A549 (cell line): Measurements from ENCODE around the gene NFIX. TPM values are rescaled to one million over a fixed set of nuclear protein-coding genes. Genes with fewer than 3 reads are reported as not detected.
"Not testable (repeated sequence)": the region's sequence is repeated elsewhere in the genome, so short reads cannot be mapped to it uniquely, and the experiment has no call there.

Experiments
- ATAC-seq, 2 experiments: fragments of 200-7000 bp in 1 of 2; fragments of >200 bp in 1 of 2; cut with Nextera tagmentation in 1 of 2; cut with Tn5 transposase in 1 of 2; 3 replicates each; pipeline versions ENCODE4 v1.8.0 to v1.9.1; 2018 to 2020; ENCODE audit warnings: mild to moderate bottlenecking in 1 of 2, moderate library complexity in 1 of 2
- CTCF ChIA-PET: fragments of 300-600 bp; sonication (Branson Sonifier 250); formaldehyde crosslinking; extraction: SDS; loops from one replicate; lab custom pipeline; 2021; ENCODE audit warnings: antibody characterized with exemption, inconsistent platforms; lab: Yijun Ruan, JAX
- POLR2A ChIA-PET: fragments of 350-600 bp; formaldehyde crosslinking; extraction: SDS; loops from one replicate; lab custom pipeline; 2021; ENCODE audit warnings: antibody characterized with exemption, inconsistent platforms; lab: Yijun Ruan, JAX
- DNase-seq, 2 experiments: peaks; one replicate each; pipeline versions ENCODE4 v3.0.0 to v3.0.0-alpha.2; 2011 to 2016; ENCODE audit warnings: low read depth in 1 of 2, low spot score in 1 of 2
- FAIRE-seq: peaks from 2 replicates; lab custom pipeline; 2011; peaks lifted over from hg19 to GRCh38; lab: Jason Lieb, UNC
- H3K27ac ChIP-seq, 2 experiments: fragments of >200 bp; sonication (Bioruptor Twin); formaldehyde crosslinking; 3 replicates each; pipeline ENCODE4 v1.5.1; 2016 to 2017
- H3K4me1 ChIP-seq: fragments of >200 bp; sonication (Bioruptor Twin); formaldehyde crosslinking; 3 replicates; pipeline ENCODE4 v1.6.1; 2016
- H3K4me2 ChIP-seq: fragments of >200 bp; sonication (Bioruptor Twin); formaldehyde crosslinking; 3 replicates; pipeline ENCODE4 v1.6.1; 2016
- H3K4me3 ChIP-seq: fragments of >200 bp; sonication (Bioruptor Twin); formaldehyde crosslinking; 3 replicates; pipeline ENCODE4 v1.5.1; 2016
- H3K9me3 ChIP-seq: fragments of >200 bp; sonication (Bioruptor Twin); formaldehyde crosslinking; 3 replicates; pipeline ENCODE4 v1.6.1; 2016
- ATOH8 ChIP-seq: fragments of 250-450 bp; sonication (Bioruptor Pico); IDR thresholded peaks from 2 replicates; pipeline ENCODE4 v1.5.0; 2020; ENCODE audit warnings: low read depth, mild to moderate bottlenecking, moderate library complexity
- CEBPB ChIP-seq, 2 experiments: fragments of >200 bp in 1 of 2; sonication (Bioruptor Twin) in 1 of 2; formaldehyde crosslinking in 1 of 2; IDR thresholded peaks; 2 replicates each; pipeline ENCODE4 v1.6.1; 2012 to 2016
- CTCF ChIP-seq: fragments of >200 bp; sonication (Bioruptor Twin); formaldehyde crosslinking; IDR thresholded peaks from 3 replicates; pipeline ENCODE4 v1.5.1; 2016
- ESRRA ChIP-seq: fragments of 150-350 bp; IDR thresholded peaks from 2 replicates; pipeline ENCODE4 v1.6.1; 2014; ENCODE audit warnings: mild to moderate bottlenecking, low read length, borderline replicate concordance
- GATA3 ChIP-seq: IDR thresholded peaks from 2 replicates; pipeline ENCODE4 v1.6.1; 2012; ENCODE audit warnings: borderline replicate concordance
- HDAC2 ChIP-seq: fragments of 200-600 bp; sonication (generic); IDR thresholded peaks from 2 replicates; pipeline ENCODE4 v1.6.1; 2016
- HES2 ChIP-seq: fragments of >200 bp; sonication (Bioruptor Twin); formaldehyde crosslinking; IDR thresholded peaks from 2 replicates; pipeline ENCODE4 v1.6.1; 2016
- HEYL ChIP-seq: fragments of 250-450 bp; sonication (Bioruptor Pico); IDR thresholded peaks from 2 replicates; pipeline ENCODE4 v1.8.0; 2021; ENCODE audit warnings: mild to moderate bottlenecking, moderate library complexity
- HMGXB4 ChIP-seq: fragments of 250-450 bp; sonication (Bioruptor Pico); IDR thresholded peaks from 2 replicates; pipeline ENCODE4 v1.5.0; 2021; ENCODE audit warnings: mild to moderate bottlenecking, moderate library complexity, borderline replicate concordance
- HOXB5 ChIP-seq: fragments of 250-450 bp; sonication (Bioruptor Pico); IDR thresholded peaks from 2 replicates; pipeline ENCODE4 v1.5.0; 2020; ENCODE audit warnings: mild to moderate bottlenecking, moderate library complexity
- JUNB ChIP-seq: fragments of >200 bp; sonication (Bioruptor Twin); formaldehyde crosslinking; IDR thresholded peaks from 2 replicates; pipeline ENCODE4 v1.6.1; 2016
- MAX ChIP-seq: IDR thresholded peaks from 2 replicates; pipeline ENCODE4 v1.6.1; 2012
- MAZ ChIP-seq: fragments of 150-350 bp; IDR thresholded peaks from 2 replicates; pipeline ENCODE4 v1.6.1; 2014; ENCODE audit warnings: antibody characterized with exemption, low read depth, low read length, borderline replicate concordance
- NFE2L2 ChIP-seq: fragments of 150-350 bp; conservative IDR thresholded peaks from 2 replicates; pipeline ENCODE4 v1.6.1; 2014; ENCODE audit warnings: low read length
- PHF8 ChIP-seq: fragments of 200-600 bp; sonication (generic); IDR thresholded peaks from 2 replicates; pipeline ENCODE4 v1.6.1; 2016; ENCODE audit warnings: low read depth, mild to moderate bottlenecking, antibody characterized with exemption, moderate library complexity, borderline replicate concordance
- POLR2AphosphoS2 ChIP-seq: conservative IDR thresholded peaks from 2 replicates; pipeline ENCODE4 v1.6.1; 2012; ENCODE audit warnings: low read length, improper control_type of control experiment, inconsistent platforms
- RCOR1 ChIP-seq: fragments of 150-350 bp; IDR thresholded peaks from 2 replicates; pipeline ENCODE4 v1.6.1; 2014; ENCODE audit warnings: antibody characterized with exemption, low read length, low read depth
- RNF2 ChIP-seq: fragments of 200-600 bp; sonication (generic); IDR thresholded peaks from 2 replicates; pipeline ENCODE4 v1.6.1; 2016; ENCODE audit warnings: low read depth, mild to moderate bottlenecking, antibody characterized with exemption, moderate library complexity, borderline replicate concordance
- WGBS: methylation state at CpG from one replicate; pipeline ENCODE4 v1.1.6; 2017; ENCODE audit errors: missing lambda C conversion rate; 5-methylcytosine and 5-hydroxymethylcytosine counted together
- polyA plus RNA-seq, 4 experiments: library from polyadenylated mRNA; depleted of rRNA in 3 of 4; stranded (reverse); fragments of >200 nt; fragmentation: RNase III in 1 of 4; extraction: RNeasy Plus Mini Kit Qiagen cat#74134 plus additional on column Dnase treatment in 1 of 4; gene quantifications; 2 replicates in 3 of 4; 3 replicates in 1 of 4; pipeline ENCODE4 v1.2.3, GENCODE V29; 2011 to 2017

NFIX gene
- polyA plus RNA-seq, 2 of the 4 experiments (the other 2 are of a cell fraction), result 0.52 to 3.0 TPM

GRCh38 chr19:12953799-12954611 is 41.3 kb upstream of the NFIX start:
- DNase-seq, result no peak
- H3K4me3 ChIP-seq, result no peak overlapping the region
- ATAC-seq, result no peak
- WGBS, result 89% methylated on average over 9 of the region's 12 CpGs
- no peak for TF ChIP-seq MAZ
- TF ChIP-seq HOXB5 (CRISPR knock-in tag), result no peak
- TF ChIP-seq HDAC2, result no peak
- TF ChIP-seq ESRRA, result no peak
- TF ChIP-seq HMGXB4 (CRISPR knock-in tag), result no peak
- TF ChIP-seq NFE2L2, result no peak
- no peak for TF ChIP-seq JUNB
- no peak for TF ChIP-seq ATOH8 (CRISPR knock-in tag)
- H3K4me2 ChIP-seq, result no peak overlapping the region; the same call in 2 of the 3 replicates
- H3K4me1 ChIP-seq, result peaks cover 21% of the 10 kb centered on the region; the same call in 2 of the 3 replicates
- 0 out of 6 replicates have a peak overlapping the region, but pooled peaks of 1 of the 2 experiments have one; percentile 12 for H3K27ac ChIP-seq
- no peaks in the 10 kb centered on the region for H3K9me3 ChIP-seq
- POLR2A ChIA-PET, result interaction anchor here (0.8 kb wide), 1 partner anchor 20 kb away, joined by 3 read pairs; the partner anchor contains the start of gene FARSA
- CTCF ChIA-PET, result interaction anchor here (1.2 to 5.7 kb wide), 3 partner anchors 11 to 69 kb away, joined by 3 to 43 read pairs (median 6); no protein-coding TSS in a partner anchor
- FAIRE-seq, result no peak

- Histone ChIP-seq H3K4me1 (peaks cover 21% of the 10 kb centered on the region; the same call in 2 of the 3 replicates), H3K4me3 (no peak overlapping the region)
- 88% methylated on average over 1 of the region's 1 CpG for WGBS
- CTCF ChIA-PET, result interaction anchor here (1.2 to 5.7 kb wide), 3 partner anchors 10 to 69 kb away, joined by 3 to 43 read pairs (median 6); no protein-coding TSS in a partner anchor
- POLR2A ChIA-PET, result interaction anchor here (0.8 kb wide), 1 partner anchor 21 kb away, joined by 3 read pairs; the partner anchor contains the start of gene FARSA
- ATAC-seq (no peak), FAIRE-seq (no peak)
- no peak for TF ChIP-seq PHF8
- TF ChIP-seq HOXB5 (CRISPR knock-in tag), result no peak
- TF ChIP-seq HES2, result no peak
- TF ChIP-seq ATOH8 (CRISPR knock-in tag), result no peak
- no peak for TF ChIP-seq CTCF
- TF ChIP-seq HEYL (CRISPR knock-in tag), result no peak
- no peak for TF ChIP-seq ESRRA
- TF ChIP-seq RNF2, result no peak
- no peak for TF ChIP-seq MAX
- TF ChIP-seq POLR2AphosphoS2, result no peak
- TF ChIP-seq CEBPB (IDR thresholded peaks at IDR 0.05), result no peak
- TF ChIP-seq GATA3, result no peak
- TF ChIP-seq RCOR1, result no peak
- TF ChIP-seq, all 56 proteins: peak for 0
- H3K4me2 ChIP-seq, result peak overlapping the region; percentile 82
- H3K27ac ChIP-seq, result no peak overlapping the region
- no peaks in the 10 kb centered on the region for H3K9me3 ChIP-seq
- no peak for DNase-seq
Measured at GRCh38 chr19:12954612-12954962, 40.7 kb upstream of the NFIX start.

GRCh38 chr19:12955575-12955974 is 39.7 kb upstream of the NFIX start:
- POLR2A ChIA-PET, FAIRE-seq, ATAC-seq, DNase-seq, H3K9me3 ChIP-seq: not testable (repeated sequence)
- WGBS, result 93% methylated on average over 7 of the region's 9 CpGs
- peak overlapping the region; percentile 87; the same call in 2 of the 3 replicates for H3K4me3 ChIP-seq
- H3K27ac ChIP-seq, result peak overlapping the region in 1 of 2 experiments; percentile 100; a peak in 3 of 6 replicates
- CTCF ChIA-PET, result interaction anchor here (1.2 to 5.7 kb wide), 3 partner anchors 9 to 70 kb away, joined by 3 to 43 read pairs (median 4); no protein-coding TSS in a partner anchor
- peaks cover 21% of the 10 kb centered on the region; the same call in 2 of the 3 replicates for H3K4me1 ChIP-seq
- H3K4me2 ChIP-seq, result peak overlapping the region; percentile 82
